ENCODE data around the gene SLC39A11. TPM values are rescaled to one million over a fixed set of nuclear protein-coding genes. Genes with fewer than 3 reads are reported as not detected.

Gene SLC39A11
- total RNA-seq (2014; rRNA removed; shearing (Covaris generic)), result 22.7 and 25.6 TPM in 2 replicates
- 40.0 and 51.5 TPM in 2 replicates for total RNA-seq (2022)
- Bru-seq, nascent RNA, result percentile 74 among the genes with signal in this experiment
- BruChase-seq, experiment 1, labeled RNA remaining after a 6-hour chase, result percentile 78 among the genes with signal in this experiment
- percentile 70 among the genes with signal in this experiment for BruChase-seq, experiment 2, labeled RNA remaining after a 2-hour chase
- long read RNA-seq, transcript SLC39A11-202 (10 exons, 2,752 nt), result major isoform, 7 of 36 reads
- long read RNA-seq, transcript SLC39A11-201 (10 exons, 2,737 nt), result minor isoform, 6 of 36 reads
- long read RNA-seq, partial matches to known transcripts, result 3 of 36 reads
- long read RNA-seq, other reads (novel, unspliced or antisense), result 19 of 36 reads

- Histone ChIP-seq H4K20me1 (ENCODE audit: insufficient read depth, low read length) (no peaks in the 10 kb centered on the region), H3K36me3 (ENCODE audit: insufficient read depth, low read length) (peaks cover 2% of the 10 kb centered on the region), H3K79me2 (ENCODE audit: insufficient read depth, low read depth, low read length) (peaks cover 9% of the 10 kb centered on the region; the same call in 1 of the 2 replicates), H3K4me2 (ENCODE audit: low read length) (peak within 1 kb of the TSS; percentile 95), H3K4me3 (ENCODE audit: low read depth, low read length, poor library complexity, severe bottlenecking) (peak within 1 kb of the TSS; percentile 83), H2AFZ (ENCODE audit: low read length) (peak within 1 kb of the TSS; percentile 85), H3K4me1 (ENCODE audit: insufficient read depth, low read length, poor library complexity, severe bottlenecking) (peaks cover 24% of the 10 kb centered on the region), H3K27ac (ENCODE audit: low read depth, low read length, poor library complexity, severe bottlenecking) (no peak within 1 kb of the TSS), H3K9me2 (ENCODE audit: insufficient read depth, low read length) (no peaks in the 10 kb centered on the region), H3K9me3 (ENCODE audit: low read length) (no peaks in the 10 kb centered on the region)
- no TSS peak for BruUV-seq (replicated peaks)
- CTCF ChIA-PET (ENCODE audit: unreplicated experiment), result interaction anchor here (0.6 kb wide), 2 partner anchors 79 to 147 kb away, joined by 3 read pairs; no protein-coding TSS in a partner anchor
- no peak for TF ChIP-seq EZH2phosphoT487 (IDR thresholded peaks at IDR 0.05; ENCODE audit: borderline replicate concordance, low read depth, low read length)
- no peak for TF ChIP-seq CTCF (conservative IDR thresholded peaks at IDR 0.05; ENCODE audit: low read length)
- peak; percentile 97 for DNase-seq (ENCODE audit: low spot score)
- intact Hi-C loops (cut with micrococcal nuclease; ENCODE audit: unreplicated experiment), result loop anchor here (1.0 to 2.0 kb wide), 3 partner anchors 40 to 365 kb away; partner anchors contain the start of gene COG1
- POLR2A ChIA-PET, result interaction anchor here (0.5 to 1.7 kb wide), 5 partner anchors 39 to 1668 kb away, joined by 4 to 6 read pairs (median 4); no protein-coding TSS in a partner anchor
Observed at GRCh38 chr17:73092523-73093135, at the start of gene SLC39A11. Gene SLC39A11, minus strand, starts transcription at chr17:73092688. Its CDS starts 3,924 bp downstream, at chr17:73088764.

DNA sequence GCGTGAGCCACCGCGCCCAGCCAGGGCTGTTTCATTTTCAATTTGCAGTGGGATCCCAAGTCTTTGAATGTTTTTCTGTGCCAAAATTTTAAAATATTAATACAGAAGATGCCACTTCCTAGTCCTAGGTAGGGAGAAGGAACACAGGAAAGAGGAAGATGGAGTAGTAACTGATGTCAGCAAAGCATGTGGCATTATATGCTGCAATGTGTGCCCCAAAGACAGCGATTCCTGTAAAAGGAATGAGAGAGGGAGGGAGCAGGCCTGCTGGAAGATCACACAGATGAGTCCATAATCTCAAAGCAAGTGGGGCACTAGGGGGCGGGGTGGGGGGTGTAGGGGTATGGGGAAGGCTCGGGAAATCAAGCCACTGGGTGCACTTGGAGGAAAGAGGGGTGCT, 48.9 kb upstream of the SLC39A11 start:
- Histone ChIP-seq H3K27ac (ENCODE audit: low read depth, low read length, poor library complexity, severe bottlenecking) (no peak overlapping the region), H2AFZ (ENCODE audit: low read length) (no peak overlapping the region), H3K9me3 (ENCODE audit: low read length) (no peaks in the 10 kb centered on the region), H3K79me2 (ENCODE audit: insufficient read depth, low read depth, low read length) (no peaks in the 10 kb centered on the region), H4K20me1 (ENCODE audit: insufficient read depth, low read length) (no peaks in the 10 kb centered on the region), H3K4me3 (ENCODE audit: low read depth, low read length, poor library complexity, severe bottlenecking) (no peak overlapping the region), H3K4me1 (ENCODE audit: insufficient read depth, low read length, poor library complexity, severe bottlenecking) (no peaks in the 10 kb centered on the region), H3K9me2 (ENCODE audit: insufficient read depth, low read length) (no peaks in the 10 kb centered on the region), H3K4me2 (ENCODE audit: low read length) (no peak overlapping the region), H3K36me3 (ENCODE audit: insufficient read depth, low read length) (no peaks in the 10 kb centered on the region)
- BruUV-seq (replicated peaks), result no TSS peak
- TF ChIP-seq EZH2phosphoT487 (IDR thresholded peaks at IDR 0.05; ENCODE audit: borderline replicate concordance, low read depth, low read length) (no peak), CTCF (conservative IDR thresholded peaks at IDR 0.05; ENCODE audit: low read length) (no peak)
- DNase-seq (ENCODE audit: low spot score), result no peak
- POLR2A ChIA-PET, result no interaction called here
- intact Hi-C loops (cut with micrococcal nuclease; ENCODE audit: unreplicated experiment), result no loop called here
- CTCF ChIA-PET (ENCODE audit: unreplicated experiment), result no interaction called here

All from OCI-LY7 (cell line).